K562 (cell line): ENCODE measurements around the gene FOSL1. TPM values are rescaled to one million over a fixed set of nuclear protein-coding genes. Genes with fewer than 3 reads are reported as not detected.

Experiments used
- ATF3 ChIP-seq, 2 experiments: fragments of 450-650 bp in 1 of 2; sonication (generic) in 1 of 2; formaldehyde crosslinking in 1 of 2; IDR thresholded peaks in 1 of 2; conservative IDR thresholded peaks in 1 of 2; 2 replicates each; pipeline versions ENCODE4 v1.6.1 to v1.8.1; 2016 to 2023; ENCODE audit warnings: mild to moderate bottlenecking in 2 of 2, moderate library complexity in 2 of 2, inconsistent platforms in 1 of 2, missing genetic modification reagents in 1 of 2
- CHD7 ChIP-seq: fragments of 200-600 bp; sonication (generic); IDR thresholded peaks from one replicate; pipeline ENCODE4 v1.6.1; 2012; ENCODE audit warnings: mild to moderate bottlenecking, low read depth, low read length, inconsistent platforms
- GTF2F1 ChIP-seq: IDR thresholded peaks from 2 replicates; pipeline ENCODE4 v1.6.1; 2011; ENCODE audit warnings: low read depth, low read length, improper control_type of control experiment
- HNRNPK ChIP-seq: fragments of 200-400 bp; formaldehyde crosslinking; IDR thresholded peaks from one replicate; pipeline ENCODE4 v1.6.1; 2018; ENCODE audit warnings: mild to moderate bottlenecking, low read depth, low read length; ENCODE audit not compliant: poor library complexity, severe bottlenecking
- L3MBTL2 ChIP-seq: fragments of 450-650 bp; IDR thresholded peaks from 2 replicates; pipeline ENCODE4 v1.6.1; 2016; ENCODE audit warnings: mild to moderate bottlenecking, moderate library complexity
- NONO ChIP-seq, 2 experiments: fragments of 200-400 bp in 1 of 2; fragments of 450-650 bp in 1 of 2; formaldehyde crosslinking in 1 of 2; IDR thresholded peaks; 2 replicates each; pipeline ENCODE4 v1.6.1; 2017; ENCODE audit warnings: low read depth in 2 of 2, mild to moderate bottlenecking in 2 of 2, moderate library complexity in 2 of 2, low read length in 1 of 2
- SOX6 ChIP-seq: fragments of 450-650 bp; IDR thresholded peaks from 2 replicates; pipeline ENCODE4 v1.6.1; 2014; ENCODE audit warnings: mild to moderate bottlenecking
- TAF7 ChIP-seq: fragments of 450-650 bp; IDR thresholded peaks from 2 replicates; pipeline ENCODE4 v1.6.1; 2016; ENCODE audit warnings: missing genetic modification characterization, missing compliant biosample characterization
- TBL1XR1 ChIP-seq, 2 experiments: IDR thresholded peaks; 2 replicates each; pipeline ENCODE4 v1.6.1; 2012; ENCODE audit warnings: improper control_type of control experiment in 2 of 2, low read length in 2 of 2, mild to moderate bottlenecking in 1 of 2
- ZFP91 ChIP-seq: sonication (generic); formaldehyde crosslinking; IDR thresholded peaks from 2 replicates; pipeline ENCODE4 v1.8.0; 2022; ENCODE audit warnings: mild to moderate bottlenecking, missing genetic modification reagents
- ZNF408 ChIP-seq: fragments of 250-450 bp; sonication (Bioruptor Pico); IDR thresholded peaks from 2 replicates; pipeline ENCODE4 v1.4.0; 2020; ENCODE audit warnings: low read depth, mild to moderate bottlenecking, moderate library complexity
- polyA plus RNA-seq, 8 experiments: library from polyadenylated mRNA; depleted of rRNA in 4 of 8; stranded (reverse) in 5 of 8; unstranded in 3 of 8; fragments of >200 nt; fragmentation: Nextera tagmentation in 2 of 8; fragmentation: Illumina TruSeq in 1 of 8; extraction: Ambion mirVana in 2 of 8; extraction: Trizol in 1 of 8; gene quantifications; 2 replicates each; pipeline versions ENCODE4 v1.2.1 to v1.2.3, GENCODE V29; 2011 to 2014; ENCODE audit warnings: inconsistent platforms in 1 of 8, missing spikeins in 1 of 8
- total RNA-seq, 7 experiments: library from RNA; depleted of rRNA in 6 of 7; stranded (reverse); fragments of >200 nt in 6 of 7; fragmentation: Illumina TruSeq in 2 of 7; extraction: Trizol in 2 of 7; gene quantifications; 2 replicates each; pipeline versions ENCODE4 v1.2.1 to v1.2.3, GENCODE V29; 2011 to 2021; ENCODE audit warnings: low replicate concordance in 1 of 7

Gene FOSL1
- total and polyA plus RNA-seq, 9 of the 15 experiments (the other 6 are each of a cell fraction or from before 2014, with no cell fraction given): 3.5 to 39.6 (median 10.0) TPM

DNA sequence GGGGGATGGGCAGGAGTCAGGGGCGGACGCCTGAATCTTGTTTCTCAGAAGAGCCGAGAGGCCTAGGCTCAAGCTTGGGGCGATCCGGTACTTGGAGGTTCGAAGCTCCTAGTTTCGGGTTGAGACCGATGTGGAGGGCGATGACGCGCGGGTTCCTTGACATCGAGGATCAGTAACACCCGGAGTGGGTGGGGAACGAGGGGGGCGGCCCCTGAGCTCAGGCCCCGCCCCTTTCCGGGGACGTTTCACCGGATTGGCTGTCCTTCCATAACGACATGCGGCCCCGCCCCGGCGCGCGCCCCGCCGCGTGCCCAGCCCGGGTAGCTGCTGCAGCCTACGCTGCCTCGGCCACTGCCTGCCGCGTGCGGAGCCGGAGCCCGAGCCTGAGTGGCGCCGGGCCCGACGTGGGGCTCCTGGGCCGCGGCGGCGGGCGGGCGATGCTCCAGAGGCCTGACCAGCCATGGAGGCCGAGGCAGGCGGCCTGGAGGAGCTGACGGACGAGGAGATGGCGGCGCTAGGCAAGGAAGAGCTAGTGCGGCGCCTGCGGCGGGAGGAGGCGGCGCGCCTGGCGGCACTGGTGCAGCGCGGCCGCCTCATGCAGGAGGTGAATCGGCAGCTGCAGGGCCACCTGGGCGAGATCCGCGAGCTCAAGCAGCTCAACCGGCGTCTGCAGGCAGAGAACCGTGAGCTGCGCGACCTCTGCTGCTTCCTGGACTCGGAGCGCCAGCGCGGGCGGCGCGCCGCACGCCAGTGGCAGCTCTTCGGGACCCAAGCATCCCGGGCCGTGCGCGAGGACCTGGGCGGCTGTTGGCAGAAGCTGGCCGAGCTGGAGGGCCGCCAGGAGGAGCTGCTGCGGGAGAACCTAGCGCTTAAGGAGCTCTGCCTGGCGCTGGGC lies 9.6 kb downstream of the FOSL1 start, which contains the start of gene CCDC85B (continued):
- TF ChIP-seq CHD7 (peak; percentile 14), HNRNPK (peak; percentile 19), ATF3 (IDR thresholded peaks at IDR 0.05) (no peak), ATF3 (CRISPR knock-in tag; conservative IDR thresholded peaks at IDR 0.05) (no peak), TAF7 (no peak), ZNF408 (no peak), TBL1XR1 (IDR thresholded peaks at IDR 0.05; ENCODE audit: low read length in 2 of 2) (no peak; a peak in 1 of 4 replicates), NONO (IDR thresholded peaks at IDR 0.05; ENCODE audit: low read depth in 2 of 2, low read length in 1 of 2) (peak; percentile 92; a peak in 3 of 4 replicates), ZFP91 (no peak), GTF2F1 (no peak), SOX6 (peak; percentile 25; the same call in 1 of the 2 replicates), L3MBTL2 (peak; percentile 98)
